GM23338 (cell line): Measurements from ENCODE around the gene SRA1. TPM values are rescaled to one million over a fixed set of nuclear protein-coding genes. Genes with fewer than 3 reads are reported as not detected.

Experiments used
- ATAC-seq: fragments of 200-7000 bp; cut with Tn5 transposase; 3 replicates; pipeline ENCODE4 v1.9.1; 2020
- DNase-seq: peaks from one replicate; pipeline ENCODE4 v3.0.0-alpha.2; 2015; ENCODE audit warnings: low spot score
- H2AFZ ChIP-seq: fragments of 200-600 bp; sonication (generic); 2 replicates; pipeline ENCODE4 v1.8.0; 2016; ENCODE audit warnings: antibody characterized with exemption, mild to moderate bottlenecking, moderate library complexity
- H3F3A ChIP-seq: fragments of 200-600 bp; sonication (generic); replicated peaks from 2 replicates; pipeline ENCODE4 v1.8.0; 2017; ENCODE audit warnings: antibody characterized with exemption, mixed run types, low read depth
- H3K27ac ChIP-seq: fragments of 200-600 bp; sonication (generic); 2 replicates; pipeline ENCODE4 v1.6.1; 2016; ENCODE audit warnings: low read depth
- H3K27me3 ChIP-seq: fragments of 200-600 bp; sonication (generic); 2 replicates; pipeline ENCODE4 v1.8.0; 2016; ENCODE audit warnings: mild to moderate bottlenecking, mixed run types, moderate library complexity; ENCODE audit not compliant: insufficient read depth
- H3K36me3 ChIP-seq: fragments of 200-600 bp; sonication (generic); 2 replicates; pipeline ENCODE4 v1.8.0; 2016; ENCODE audit warnings: mild to moderate bottlenecking; ENCODE audit not compliant: insufficient read depth
- H3K4me1 ChIP-seq: fragments of 200-600 bp; sonication (generic); 2 replicates; pipeline ENCODE4 v1.8.0; 2016; ENCODE audit warnings: mild to moderate bottlenecking, moderate library complexity; ENCODE audit not compliant: insufficient read depth
- H3K4me2 ChIP-seq: fragments of 200-600 bp; sonication (generic); 2 replicates; pipeline ENCODE4 v1.7.1; 2017; ENCODE audit warnings: mixed run types
- H3K4me3 ChIP-seq: fragments of 200-600 bp; sonication (generic); 2 replicates; pipeline ENCODE4 v1.6.1; 2016; ENCODE audit warnings: mixed run types
- H3K79me2 ChIP-seq: fragments of 200-600 bp; sonication (generic); replicated peaks from 2 replicates; pipeline ENCODE4 v1.8.0; 2017; ENCODE audit warnings: mild to moderate bottlenecking; ENCODE audit not compliant: insufficient read depth
- H3K9me2 ChIP-seq: fragments of 200-600 bp; sonication (generic); 2 replicates; pipeline ENCODE4 v1.8.0; 2017; ENCODE audit not compliant: insufficient read depth
- H4K20me1 ChIP-seq: fragments of 200-600 bp; sonication (generic); replicated peaks from 2 replicates; pipeline ENCODE4 v1.8.0; 2017; ENCODE audit warnings: mild to moderate bottlenecking; ENCODE audit not compliant: insufficient read depth
- H3K27ac Mint-ChIP-seq: 2 replicates; pipeline ENCODE4 v1.8.0; 2020; ENCODE audit warnings: inconsistent platforms, mild to moderate bottlenecking, moderate library complexity, mixed read lengths
- H3K27me3 Mint-ChIP-seq: 3 replicates; pipeline ENCODE4 v1.8.0; 2022; ENCODE audit warnings: low read depth, mild to moderate bottlenecking, moderate library complexity, mixed read lengths, inconsistent platforms; ENCODE audit not compliant: insufficient read depth, poor library complexity
- H3K36me3 Mint-ChIP-seq: 3 replicates; pipeline ENCODE4 v1.8.0; 2021; ENCODE audit warnings: low read depth, mild to moderate bottlenecking, inconsistent platforms, moderate library complexity, mixed read lengths
- H3K4me1 Mint-ChIP-seq: 3 replicates; pipeline ENCODE4 v1.8.0; 2020; ENCODE audit warnings: mild to moderate bottlenecking, inconsistent platforms, mixed read lengths
- H3K4me3 Mint-ChIP-seq: 3 replicates; pipeline ENCODE4 v1.8.0; 2021; ENCODE audit warnings: moderate library complexity, mild to moderate bottlenecking, inconsistent platforms, mixed read lengths
- H3K9me3 Mint-ChIP-seq: 3 replicates; pipeline ENCODE4 v1.8.0; 2020; ENCODE audit warnings: moderate library complexity, mild to moderate bottlenecking, inconsistent platforms, mixed read lengths
- CREB1 ChIP-seq: fragments of 250-450 bp; sonication (Bioruptor Pico); IDR thresholded peaks from 2 replicates; pipeline ENCODE4 v1.5.0; 2020; ENCODE audit warnings: low read depth, mild to moderate bottlenecking, moderate library complexity
- CTCF ChIP-seq, 2 experiments: fragments of 200-600 bp in 1 of 2; sonication (generic) in 1 of 2; conservative IDR thresholded peaks; 2 replicates each; pipeline versions ENCODE4 v1.5.1 to v1.6.1; 2016 to 2017; ENCODE audit warnings: antibody characterized with exemption in 2 of 2, low read depth in 2 of 2, mild to moderate bottlenecking in 2 of 2, moderate library complexity in 1 of 2
- ETS1 ChIP-seq: IDR thresholded peaks from 2 replicates; pipeline ENCODE4 v1.6.1; 2016; ENCODE audit warnings: antibody characterized with exemption
- EZH2 ChIP-seq: fragments of 200-600 bp; sonication (generic); IDR thresholded peaks from one replicate; pipeline ENCODE4 v1.8.0; 2017; ENCODE audit warnings: antibody characterized with exemption, mild to moderate bottlenecking, low read depth; ENCODE audit not compliant: unreplicated experiment
- EZH2phosphoT487 ChIP-seq: fragments of 200-600 bp; sonication (generic); IDR thresholded peaks from one replicate; pipeline ENCODE4 v1.8.1; 2018; ENCODE audit warnings: antibody characterized with exemption; ENCODE audit not compliant: unreplicated experiment
- JUNB ChIP-seq: IDR thresholded peaks from one replicate; pipeline ENCODE4 v1.6.1; 2016; ENCODE audit warnings: antibody characterized with exemption; ENCODE audit not compliant: unreplicated experiment
- NANOG ChIP-seq: IDR thresholded peaks from 2 replicates; pipeline ENCODE4 v1.6.1; 2016; ENCODE audit warnings: antibody characterized with exemption, borderline replicate concordance
- POLR2AphosphoS5 ChIP-seq: IDR thresholded peaks from 2 replicates; pipeline ENCODE4 v1.6.1; 2016; ENCODE audit warnings: antibody characterized with exemption, low read depth
- REST ChIP-seq: IDR thresholded peaks from one replicate; pipeline ENCODE4 v1.6.1; 2018; ENCODE audit warnings: antibody characterized with exemption; ENCODE audit not compliant: unreplicated experiment
- STAT1 ChIP-seq: IDR thresholded peaks from one replicate; pipeline ENCODE4 v1.6.1; 2016; ENCODE audit warnings: antibody characterized with exemption; ENCODE audit not compliant: unreplicated experiment
- ZNF114 ChIP-seq: fragments of 250-450 bp; sonication (Bioruptor Pico); IDR thresholded peaks from 2 replicates; pipeline ENCODE4 v1.5.0; 2020; ENCODE audit warnings: mild to moderate bottlenecking, moderate library complexity
- ZNF331 ChIP-seq: fragments of 250-450 bp; sonication (Bioruptor Pico); IDR thresholded peaks from 2 replicates; pipeline ENCODE4 v1.5.0; 2020; ENCODE audit warnings: low read depth, mild to moderate bottlenecking, moderate library complexity
- ZNF462 ChIP-seq: fragments of 250-450 bp; sonication (Bioruptor Pico); IDR thresholded peaks from 2 replicates; pipeline ENCODE4 v1.5.0; 2020; ENCODE audit warnings: mild to moderate bottlenecking, moderate library complexity
- polyA plus RNA-seq: library from polyadenylated mRNA; unstranded; fragments of >200 nt; fragmentation: Nextera tagmentation; extraction: Ambion mirVana; gene quantifications from 2 replicates; pipeline ENCODE4 v1.2.1, GENCODE V29; 2016
- total RNA-seq: library from RNA; depleted of rRNA; stranded (reverse); fragments of >200 nt; shearing (Covaris generic); gene quantifications from 2 replicates; pipeline ENCODE4 v1.2.3, GENCODE V29; 2014

The SRA1 gene
- total and polyA plus RNA-seq, 2 experiments from 2014 or later = 38.4 to 74.7 TPM

- peaks cover 26% of the 10 kb centered on the region for H3K36me3 Mint-ChIP-seq
- no peaks in the 10 kb centered on the region; the same call in 2 of the 3 replicates for H3K9me3 Mint-ChIP-seq
- no peaks in the 10 kb centered on the region for H3K27me3 ChIP-seq
- H3K4me3 Mint-ChIP-seq = peak overlapping the region; percentile 92
- H3K4me2 ChIP-seq = peak overlapping the region; percentile 98
- H3K4me1 Mint-ChIP-seq = peaks cover 5% of the 10 kb centered on the region; the same call in 2 of the 3 replicates
- DNase-seq = no peak
- H2AFZ ChIP-seq = no peak overlapping the region
- no peaks in the 10 kb centered on the region for H3K36me3 ChIP-seq
- no peak for TF ChIP-seq CREB1 (CRISPR knock-in tag)
- no peak for TF ChIP-seq EZH2phosphoT487
- no peak for TF ChIP-seq ZNF114 (CRISPR knock-in tag)
- TF ChIP-seq POLR2AphosphoS5 = no peak
- no peak for TF ChIP-seq ZNF331
- no peak for TF ChIP-seq ZNF462 (CRISPR knock-in tag)
- no peak for TF ChIP-seq EZH2
- no peak for TF ChIP-seq STAT1
- no peak for TF ChIP-seq NANOG
- TF ChIP-seq JUNB = no peak
- TF ChIP-seq ETS1 = no peak
- TF ChIP-seq CTCF (conservative IDR thresholded peaks at IDR 0.05; ENCODE audit: low read depth in 2 of 2) = no peak
- TF ChIP-seq REST = no peak
- no peak overlapping the region for H3K27ac ChIP-seq
- no peaks in the 10 kb centered on the region for H3F3A ChIP-seq
- peaks cover 11% of the 10 kb centered on the region for H3K79me2 ChIP-seq
- H3K4me3 ChIP-seq = peak overlapping the region; percentile 86; the same call in 1 of the 2 replicates
- no peak for ATAC-seq
- peaks cover 5% of the 10 kb centered on the region; the same call in 1 of the 2 replicates for H3K4me1 ChIP-seq
- H3K27me3 Mint-ChIP-seq = peaks cover 17% of the 10 kb centered on the region
- peaks cover 8% of the 10 kb centered on the region; the same call in 1 of the 2 replicates for H4K20me1 ChIP-seq
- no peak overlapping the region for H3K27ac Mint-ChIP-seq
- no peaks in the 10 kb centered on the region for H3K9me2 ChIP-seq
Measured at GRCh38 chr5:140565780-140566095, 8.5 kb upstream of the SRA1 start.
